GM11168 (cell line): ENCODE results near the gene ULK1.

Source experiments
- in situ Hi-C: fragments of 300-500 bp; cut with MboI; formaldehyde crosslinking; loops from one replicate; pipeline ENCODE4 v1.12.0; 2022; ENCODE audit warnings: low sequenced_read_pairs; ENCODE audit not compliant: unreplicated experiment

The ULK1 gene

GRCh38 chr12:131918311-131919050 lies 24.1 kb downstream of the ULK1 start:
- in situ Hi-C loops = no loop called here

- in situ Hi-C loops = no loop called here
Observed at GRCh38 chr12:131919051-131919347, 24.6 kb downstream of the ULK1 start.

DNA sequence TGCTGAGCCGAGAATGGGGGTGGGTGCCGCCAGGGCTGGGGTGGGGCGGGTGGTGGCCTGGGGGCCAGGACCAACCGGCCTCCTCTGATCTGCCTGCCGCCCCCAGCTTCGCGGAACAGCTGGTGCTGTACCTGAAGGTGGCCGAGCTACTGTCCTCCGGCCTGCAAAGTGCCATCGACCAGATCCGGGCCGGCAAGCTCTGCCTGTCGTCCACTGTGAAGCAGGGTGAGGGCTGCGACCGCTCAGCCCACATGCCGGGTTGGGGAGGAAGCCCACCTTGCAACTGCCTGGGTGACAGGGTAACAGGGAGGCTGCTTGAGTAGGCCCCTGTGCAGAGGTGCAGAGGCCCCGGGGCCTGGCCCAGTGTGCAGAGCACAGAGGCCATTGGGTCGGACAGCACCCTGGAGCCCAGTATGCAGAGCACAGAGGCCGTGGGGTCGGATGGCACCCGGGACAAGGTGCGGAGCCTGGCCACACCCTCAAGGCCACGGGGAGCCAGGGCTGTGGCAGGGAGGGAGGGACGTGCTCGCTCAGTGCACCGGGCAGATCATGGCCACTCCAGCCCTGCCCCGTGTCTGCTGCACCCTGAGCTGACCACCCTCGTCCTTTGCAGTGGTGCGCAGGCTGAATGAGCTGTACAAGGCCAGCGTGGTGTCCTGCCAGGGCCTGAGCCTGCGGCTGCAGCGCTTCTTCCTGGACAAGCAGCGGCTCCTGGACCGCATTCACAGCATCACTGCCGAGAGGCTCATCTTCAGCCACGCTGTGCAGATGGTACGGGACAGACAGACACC lies 25.1 kb downstream of the ULK1 start:
- in situ Hi-C loops = no loop called here

GRCh38 chr12:131920157-131920508 lies 25.7 kb downstream of the ULK1 start:
- in situ Hi-C loops = no loop called here

- in situ Hi-C loops = no loop called here
Observed at GRCh38 chr12:131920902-131921840, 26.7 kb downstream of the ULK1 start.

DNA sequence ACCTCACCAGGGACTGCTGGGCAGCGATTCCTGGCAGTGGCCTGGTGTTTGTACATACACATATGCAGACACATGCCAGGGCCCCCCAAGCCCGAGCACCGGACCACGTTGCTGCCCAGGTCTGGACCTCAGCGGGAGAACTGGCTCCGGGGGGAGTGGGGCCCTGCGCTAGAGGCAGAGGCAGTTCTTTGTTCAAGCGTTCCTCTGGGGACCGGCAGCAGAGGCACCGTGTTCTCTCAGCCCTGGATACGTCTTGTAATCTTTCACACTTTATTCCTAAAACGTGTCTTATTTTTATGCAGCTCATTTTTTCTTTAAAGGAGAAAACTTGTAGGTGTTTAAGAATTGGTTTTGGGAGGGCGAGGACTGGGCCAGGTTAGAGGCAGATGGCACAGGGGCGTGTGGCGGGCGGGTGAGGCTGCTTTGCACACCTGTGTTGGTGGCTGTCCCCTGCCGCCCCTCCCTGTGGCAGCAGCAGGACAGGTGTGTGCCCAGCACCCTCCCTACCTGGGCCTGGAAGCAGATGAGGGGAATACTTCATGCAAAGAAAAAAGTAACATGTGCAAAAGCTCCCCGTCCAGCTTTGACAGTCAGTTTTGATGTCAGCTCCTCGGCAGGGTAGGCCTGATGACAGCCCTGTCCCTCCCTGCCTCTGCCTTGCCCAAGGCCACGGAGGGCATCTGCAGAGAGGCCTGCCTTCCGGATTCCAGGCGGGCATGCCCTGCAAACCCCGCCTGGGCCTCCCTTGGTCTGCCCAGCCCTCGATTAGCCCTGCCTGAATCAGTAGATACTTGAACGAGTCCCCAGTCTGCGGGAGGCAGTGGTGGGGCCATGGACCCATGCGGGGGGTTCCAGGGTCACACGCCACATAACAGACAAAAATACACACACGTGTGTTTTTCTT lies 27.7 kb downstream of the ULK1 start:
- in situ Hi-C loops = no loop called here

DNA sequence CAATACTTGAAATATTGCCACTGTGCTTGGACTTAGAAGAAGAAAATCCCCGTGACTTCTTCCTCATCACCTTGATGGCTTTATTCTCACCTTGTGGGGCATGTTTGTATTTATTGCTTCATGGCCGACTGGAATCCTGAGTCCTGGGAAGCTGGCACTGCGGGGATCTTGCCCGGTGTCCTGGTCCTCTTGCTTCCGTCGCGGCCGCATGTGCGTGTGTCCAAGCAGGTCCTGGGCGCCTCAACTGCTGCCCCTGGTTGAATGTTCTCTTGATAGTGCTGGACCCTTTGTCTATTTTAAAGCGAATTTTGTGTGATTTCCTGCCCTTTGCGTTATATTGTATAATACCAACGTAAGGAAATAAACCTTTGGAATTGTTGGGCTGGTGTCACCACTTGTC lies 28.4 kb downstream of the ULK1 start:
- in situ Hi-C loops = no loop called here

- in situ Hi-C loops = no loop called here
Observed at GRCh38 chr12:131923260-131923659, 28.8 kb downstream of the ULK1 start.

- in situ Hi-C loops = no loop called here
Observed at GRCh38 chr12:131927110-131928079, 33.0 kb downstream of the ULK1 start.

GRCh38 chr12:131928080-131928710 lies 33.8 kb downstream of the ULK1 start:
- in situ Hi-C loops = no loop called here

DNA sequence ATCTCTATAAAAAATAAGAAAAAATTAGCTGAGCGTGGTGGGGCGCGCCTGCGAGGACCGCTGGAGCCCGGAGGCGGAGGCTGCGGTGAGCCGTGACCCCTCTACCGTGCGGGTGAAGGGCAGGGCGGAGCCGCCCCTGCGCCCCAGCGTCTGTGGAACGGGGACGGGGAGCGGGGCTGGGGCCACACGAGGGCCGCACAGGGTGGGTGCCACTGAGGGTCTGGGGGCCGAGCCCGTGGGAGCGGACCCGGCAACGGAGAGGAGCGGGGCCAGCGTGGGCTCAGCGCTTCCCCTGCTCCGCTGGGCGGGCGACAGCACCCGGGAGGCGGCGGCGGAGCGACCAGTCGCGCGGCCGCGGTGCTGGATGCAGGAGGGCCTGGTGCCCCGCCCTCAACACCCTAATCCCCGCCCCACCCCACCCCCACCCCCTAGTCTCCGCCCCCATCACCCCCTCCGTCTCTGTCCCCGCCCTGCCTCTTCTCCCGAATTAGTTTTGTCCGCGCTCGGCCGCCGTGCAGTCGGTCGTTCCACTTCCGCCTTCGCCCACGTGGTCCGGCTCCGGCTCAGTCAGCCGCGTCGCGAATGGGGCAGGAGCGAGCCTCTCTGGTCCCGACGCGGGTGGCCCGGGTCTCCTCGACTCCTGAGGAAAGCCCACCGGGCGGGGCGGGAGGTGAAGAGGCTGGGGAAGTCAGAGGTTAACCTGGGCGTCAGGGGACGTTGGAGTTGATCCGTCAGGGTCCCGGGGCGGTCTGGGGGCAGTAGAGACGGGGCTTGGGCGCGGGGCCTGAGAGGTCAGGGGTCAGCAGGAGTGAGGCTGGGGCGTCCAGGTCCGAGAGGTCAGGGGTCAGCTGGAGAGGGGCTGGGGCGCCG lies 34.5 kb downstream of the ULK1 start, which contains the start of gene PUS1:
TSS of gene PUS1 (plus strand) at position 566 of the 870 bp plus-strand sequence. CDS start 447 bp downstream, outside the sequence.
- in situ Hi-C loops = no loop called here

DNA sequence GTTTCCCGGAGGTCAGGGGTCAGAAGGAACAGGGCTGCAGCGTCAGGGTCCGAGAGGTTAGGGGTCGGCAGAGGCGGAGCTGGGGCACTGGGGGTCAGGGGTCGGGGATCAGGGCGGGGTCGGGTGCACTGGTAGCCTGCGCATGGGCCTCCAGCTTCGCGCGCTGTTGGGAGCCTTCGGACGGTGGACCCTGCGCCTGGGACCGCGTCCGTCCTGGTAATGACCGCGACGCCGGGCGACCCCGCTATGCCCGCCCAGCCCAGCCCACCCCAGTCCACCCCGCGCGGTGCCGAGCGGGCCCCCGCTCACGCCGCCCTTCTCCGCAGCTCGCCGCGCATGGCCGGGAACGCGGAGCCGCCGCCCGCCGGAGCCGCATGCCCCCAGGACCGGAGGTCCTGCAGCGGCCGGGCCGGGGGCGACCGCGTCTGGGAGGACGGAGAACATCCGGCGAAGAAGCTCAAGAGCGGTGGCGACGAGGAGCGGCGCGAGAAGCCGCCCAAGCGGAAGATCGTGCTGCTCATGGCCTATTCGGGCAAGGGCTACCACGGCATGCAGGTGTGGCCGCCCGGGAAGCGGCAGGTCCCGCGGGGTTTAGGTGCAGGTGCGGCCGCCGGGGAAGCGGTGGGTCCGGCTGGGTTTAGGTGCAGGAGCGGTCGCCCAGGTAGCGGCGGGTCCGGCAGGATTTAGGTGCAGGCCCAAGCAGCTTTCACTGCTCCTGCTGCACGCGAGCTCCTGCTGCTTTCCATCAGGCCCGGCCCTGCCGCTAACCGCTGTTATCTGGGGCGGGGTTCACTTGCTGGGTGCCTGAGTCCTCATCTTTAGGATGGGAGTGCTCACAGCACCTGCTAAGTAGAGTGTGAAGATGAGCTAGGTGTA lies 35.4 kb downstream of the ULK1 start:
- in situ Hi-C loops = no loop called here

- in situ Hi-C loops = no loop called here
Observed at GRCh38 chr12:131930510-131930909, 36.1 kb downstream of the ULK1 start.

GRCh38 chr12:131933387-131933786 lies 39.0 kb downstream of the ULK1 start:
- in situ Hi-C loops = no loop called here

- in situ Hi-C loops = no loop called here
Observed at GRCh38 chr12:131934535-131934934, 40.1 kb downstream of the ULK1 start.

GRCh38 chr12:131938082-131938481 lies 43.7 kb downstream of the ULK1 start:
- in situ Hi-C loops = no loop called here
